Karpas-422 (cell line): ENCODE measurements around the gene SLC16A7. TPM values are rescaled to one million over a fixed set of nuclear protein-coding genes. Genes with fewer than 3 reads are reported as not detected.
A peak's percentile ranks its signal among the peaks of the same experiment; 100 is the strongest.

Experiments used
- DNase-seq: peaks from one replicate; pipeline ENCODE4 v3.0.0-alpha.2; 2015
- H2AFZ ChIP-seq: fragments of 200-600 bp; sonication (generic); 2 replicates; pipeline ENCODE4 v1.6.1; 2014; ENCODE audit warnings: antibody characterized with exemption, low read length, mixed read lengths
- H3K27ac ChIP-seq: fragments of 200-600 bp; sonication (generic); 2 replicates; pipeline ENCODE4 v1.5.1; 2014; ENCODE audit warnings: mild to moderate bottlenecking, low read length, moderate library complexity
- H3K27me3 ChIP-seq: fragments of 200-600 bp; sonication (generic); 2 replicates; pipeline ENCODE4 v1.6.1; 2014; ENCODE audit warnings: low read length, mixed read lengths
- H3K36me3 ChIP-seq: fragments of 200-600 bp; sonication (generic); 2 replicates; pipeline ENCODE4 v1.6.1; 2014; ENCODE audit warnings: low read length, mixed read lengths; ENCODE audit not compliant: insufficient read depth
- H3K4me1 ChIP-seq: fragments of 200-600 bp; sonication (generic); 2 replicates; pipeline ENCODE4 v1.6.1; 2014; ENCODE audit warnings: mild to moderate bottlenecking, low read length, mixed read lengths
- H3K4me2 ChIP-seq: fragments of 200-600 bp; sonication (generic); 2 replicates; pipeline ENCODE4 v1.6.1; 2014; ENCODE audit warnings: low read length, low read depth, mild to moderate bottlenecking; ENCODE audit not compliant: poor library complexity, severe bottlenecking
- H3K4me3 ChIP-seq: fragments of 200-600 bp; sonication (generic); 2 replicates; pipeline ENCODE4 v1.5.1; 2014; ENCODE audit warnings: mild to moderate bottlenecking, antibody characterized with exemption, low read length, mixed read lengths
- H3K79me2 ChIP-seq: fragments of 200-600 bp; sonication (generic); 2 replicates; pipeline ENCODE4 v1.6.1; 2014; ENCODE audit warnings: mild to moderate bottlenecking, low read length, mixed read lengths
- H3K9ac ChIP-seq: fragments of 200-600 bp; sonication (generic); 2 replicates; pipeline ENCODE4 v1.6.0; 2014; ENCODE audit warnings: low read length
- H3K9me2 ChIP-seq: fragments of 200-600 bp; sonication (generic), shearing (Covaris generic); replicated peaks from 2 replicates; pipeline ENCODE4 v1.6.0; 2014; ENCODE audit warnings: mild to moderate bottlenecking, low read length, moderate library complexity; ENCODE audit not compliant: insufficient read depth
- H3K9me3 ChIP-seq: fragments of 300-700, 200-600 bp; sonication (generic); 2 replicates; pipeline ENCODE4 v1.6.1; 2014; ENCODE audit warnings: low read length, mixed read lengths
- H4K20me1 ChIP-seq: fragments of 200-600 bp; sonication (generic); 2 replicates; pipeline ENCODE4 v1.6.1; 2014; ENCODE audit warnings: mild to moderate bottlenecking, antibody characterized with exemption, low read length, low read depth; ENCODE audit not compliant: insufficient read depth
- total RNA-seq: library from RNA; depleted of rRNA; stranded (reverse); fragments of >200 nt; shearing (Covaris generic); gene quantifications from 2 replicates; pipeline ENCODE4 v1.2.3, GENCODE V29; 2014; ENCODE audit warnings: low replicate concordance; rRNA removed

Gene SLC16A7
- total RNA-seq, result 21.9 and 63.6 TPM in 2 replicates

DNA sequence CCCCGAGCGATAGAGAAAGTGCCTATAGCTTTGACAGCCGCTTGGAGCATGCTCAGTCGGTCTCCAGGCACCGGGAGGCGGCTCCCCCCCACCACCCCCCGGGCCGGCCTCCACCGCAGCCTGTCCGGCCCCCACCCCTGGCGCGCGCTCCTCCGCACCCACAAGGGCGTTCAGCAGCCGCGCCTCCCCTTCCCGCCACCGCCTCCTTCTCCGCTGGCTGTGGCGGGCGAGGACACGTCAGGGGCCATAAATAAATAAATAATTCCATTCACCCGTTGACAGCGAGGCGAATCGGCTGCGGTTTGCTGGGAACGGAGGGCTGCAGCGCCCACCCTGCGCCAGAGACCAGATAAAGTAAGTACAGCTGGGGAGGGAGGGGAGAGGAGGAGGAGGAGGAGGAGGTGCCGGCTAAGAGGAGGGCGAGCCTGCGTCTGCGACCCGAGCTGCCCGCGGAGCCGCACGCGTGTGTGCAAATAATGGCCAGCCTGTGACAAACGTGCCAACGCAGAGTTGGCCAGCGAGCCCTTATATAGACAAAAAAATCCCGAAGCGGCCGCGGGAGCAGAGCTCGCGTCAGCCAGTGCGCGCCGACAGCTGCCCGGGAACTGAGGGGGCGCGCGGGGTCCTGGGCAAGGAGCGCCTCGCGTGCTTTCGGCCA, at the start of gene SLC16A7:
Gene SLC16A7 (plus strand): TSS at position 147 of the 658 bp plus-strand sequence. CDS start 108,773 bp downstream, outside the sequence.
- H3K36me3 ChIP-seq, result peaks cover 25% of the 10 kb centered on the region; the same call in 1 of the 2 replicates
- H4K20me1 ChIP-seq, result no peaks in the 10 kb centered on the region
- H3K4me1 ChIP-seq, result peaks cover 31% of the 10 kb centered on the region
- no peaks in the 10 kb centered on the region for H3K27me3 ChIP-seq
- H3K9ac ChIP-seq, result peak within 1 kb of the TSS; percentile 89
- H3K4me3 ChIP-seq, result peak within 1 kb of the TSS; percentile 84
- peak within 1 kb of the TSS; percentile 91 for H3K27ac ChIP-seq
- peak within 1 kb of the TSS; percentile 74 for H2AFZ ChIP-seq
- H3K9me2 ChIP-seq, result no peaks in the 10 kb centered on the region
- peak within 1 kb of the TSS; percentile 94 for H3K4me2 ChIP-seq
- H3K79me2 ChIP-seq, result peaks cover 41% of the 10 kb centered on the region
- no peaks in the 10 kb centered on the region for H3K9me3 ChIP-seq
- peak; percentile 95 for DNase-seq

- no peaks in the 10 kb centered on the region for H3K79me2 ChIP-seq
- H3K4me1 ChIP-seq, result no peaks in the 10 kb centered on the region
- H3K27me3 ChIP-seq, result no peaks in the 10 kb centered on the region
- no peak overlapping the region for H3K27ac ChIP-seq
- no peak overlapping the region for H2AFZ ChIP-seq
- no peaks in the 10 kb centered on the region for H3K9me3 ChIP-seq
- H3K36me3 ChIP-seq, result no peaks in the 10 kb centered on the region
- no peaks in the 10 kb centered on the region for H4K20me1 ChIP-seq
- no peaks in the 10 kb centered on the region for H3K9me2 ChIP-seq
- no peak overlapping the region for H3K9ac ChIP-seq
- H3K4me2 ChIP-seq, result no peak overlapping the region
- no peak overlapping the region for H3K4me3 ChIP-seq
- DNase-seq, result no peak
Measured at GRCh38 chr12:59548930-59549329, 46.9 kb upstream of the SLC16A7 start.

DNA sequence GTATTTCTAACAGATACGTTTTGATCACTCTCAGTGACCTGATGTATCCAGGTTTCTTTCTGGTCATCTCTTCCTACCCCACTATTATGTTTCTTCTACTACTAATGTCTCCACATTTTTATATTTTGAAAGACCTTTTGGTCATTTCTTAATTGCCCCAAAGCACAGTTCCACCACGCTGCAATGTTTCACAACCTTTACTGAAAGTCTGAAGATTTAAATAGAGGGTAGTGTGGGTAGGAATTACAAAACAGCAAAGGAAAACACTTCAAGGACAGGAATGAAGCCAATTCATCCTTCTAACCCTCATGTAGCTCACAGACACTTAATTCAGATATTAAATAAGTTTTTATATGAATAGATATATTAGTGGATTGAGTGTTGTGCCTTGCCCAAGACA, 36.1 kb upstream of the SLC16A7 start:
- Histone ChIP-seq H2AFZ (no peak overlapping the region), H3K79me2 (no peaks in the 10 kb centered on the region), H3K9ac (no peak overlapping the region), H3K36me3 (no peaks in the 10 kb centered on the region), H3K9me2 (no peaks in the 10 kb centered on the region), H3K27me3 (no peaks in the 10 kb centered on the region), H3K4me1 (no peaks in the 10 kb centered on the region), H3K4me2 (no peak overlapping the region), H3K4me3 (no peak overlapping the region), H3K9me3 (no peaks in the 10 kb centered on the region), H4K20me1 (no peaks in the 10 kb centered on the region), H3K27ac (no peak overlapping the region)
- DNase-seq, result no peak

DNA sequence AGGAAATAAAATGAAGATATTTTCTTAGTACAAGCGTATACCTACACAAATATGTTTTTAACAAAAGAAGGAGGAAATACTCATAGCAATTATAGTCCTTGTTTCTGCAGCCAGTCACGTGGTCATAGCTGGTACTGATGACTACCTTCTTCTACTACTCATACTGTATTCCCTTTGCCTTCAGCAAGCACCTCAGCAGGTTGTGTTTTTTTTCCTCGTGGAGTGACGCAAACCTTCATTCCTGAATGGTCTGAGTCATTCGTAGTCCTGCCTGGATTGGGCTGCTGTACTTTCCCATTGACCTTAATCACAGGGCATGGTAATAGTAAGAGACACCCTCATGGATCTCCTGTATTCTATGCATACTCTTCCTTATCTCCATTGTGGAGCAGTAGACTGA, 25.7 kb upstream of the SLC16A7 start:
- Histone ChIP-seq H3K27ac (no peak overlapping the region), H2AFZ (no peak overlapping the region), H3K4me2 (no peak overlapping the region), H3K27me3 (no peaks in the 10 kb centered on the region), H3K9me2 (no peaks in the 10 kb centered on the region), H3K79me2 (no peaks in the 10 kb centered on the region), H3K4me1 (no peaks in the 10 kb centered on the region), H3K9ac (no peak overlapping the region), H3K9me3 (no peaks in the 10 kb centered on the region), H3K36me3 (no peaks in the 10 kb centered on the region), H4K20me1 (no peaks in the 10 kb centered on the region), H3K4me3 (no peak overlapping the region)
- DNase-seq, result no peak

- H3K4me3 ChIP-seq, result no peak overlapping the region
- no peak overlapping the region for H2AFZ ChIP-seq
- no peaks in the 10 kb centered on the region for H3K27me3 ChIP-seq
- H3K4me2 ChIP-seq, result no peak overlapping the region
- no peak overlapping the region for H3K27ac ChIP-seq
- no peak overlapping the region for H3K9ac ChIP-seq
- H3K9me3 ChIP-seq, result no peaks in the 10 kb centered on the region
- H4K20me1 ChIP-seq, result no peaks in the 10 kb centered on the region
- H3K9me2 ChIP-seq, result no peaks in the 10 kb centered on the region
- H3K36me3 ChIP-seq, result no peaks in the 10 kb centered on the region
- no peaks in the 10 kb centered on the region for H3K4me1 ChIP-seq
- DNase-seq, result no peak
- no peaks in the 10 kb centered on the region for H3K79me2 ChIP-seq
Measured at GRCh38 chr12:59574406-59574805, 21.4 kb upstream of the SLC16A7 start.

DNA sequence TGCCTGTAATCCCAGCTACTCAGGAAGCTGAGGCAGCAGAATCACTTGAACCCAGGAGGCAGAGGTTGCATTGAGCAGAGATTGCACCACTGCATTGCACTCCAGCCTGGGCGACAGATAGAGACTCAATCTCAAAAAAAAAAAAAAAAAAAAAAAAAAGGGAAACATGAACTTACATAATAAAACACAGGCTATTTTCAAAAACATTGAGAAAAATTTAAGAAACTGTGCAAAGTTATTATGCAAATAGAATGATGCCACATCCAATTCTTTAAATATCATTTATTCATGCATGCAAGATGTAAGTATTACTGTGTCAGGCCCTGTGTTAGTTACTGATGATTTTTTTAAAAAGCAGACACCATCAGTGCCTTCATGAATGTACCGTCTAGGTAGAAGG, 20.0 kb upstream of the SLC16A7 start:
- H4K20me1 ChIP-seq, result no peaks in the 10 kb centered on the region
- H3K36me3 ChIP-seq, result no peaks in the 10 kb centered on the region
- no peaks in the 10 kb centered on the region for H3K27me3 ChIP-seq
- H3K4me3 ChIP-seq, result no peak overlapping the region
- no peaks in the 10 kb centered on the region for H3K9me3 ChIP-seq
- no peak for DNase-seq
- no peak overlapping the region for H2AFZ ChIP-seq
- no peak overlapping the region for H3K27ac ChIP-seq
- no peak overlapping the region for H3K4me2 ChIP-seq
- no peaks in the 10 kb centered on the region for H3K79me2 ChIP-seq
- H3K9ac ChIP-seq, result no peak overlapping the region
- no peaks in the 10 kb centered on the region for H3K9me2 ChIP-seq
- no peaks in the 10 kb centered on the region for H3K4me1 ChIP-seq

- DNase-seq, result no peak
- Histone ChIP-seq H3K27me3 (no peaks in the 10 kb centered on the region), H3K9me3 (no peaks in the 10 kb centered on the region), H3K4me2 (no peak overlapping the region), H3K9ac (no peak overlapping the region), H4K20me1 (no peaks in the 10 kb centered on the region), H3K9me2 (no peaks in the 10 kb centered on the region), H3K79me2 (no peaks in the 10 kb centered on the region), H2AFZ (no peak overlapping the region), H3K4me3 (no peak overlapping the region), H3K27ac (no peak overlapping the region), H3K4me1 (no peaks in the 10 kb centered on the region), H3K36me3 (no peaks in the 10 kb centered on the region)
Measured at GRCh38 chr12:59578254-59578653, 17.6 kb upstream of the SLC16A7 start.

- no peaks in the 10 kb centered on the region for H3K27me3 ChIP-seq
- no peak for DNase-seq
- H3K79me2 ChIP-seq, result no peaks in the 10 kb centered on the region
- no peak overlapping the region for H3K27ac ChIP-seq
- no peaks in the 10 kb centered on the region for H3K4me1 ChIP-seq
- H4K20me1 ChIP-seq, result no peaks in the 10 kb centered on the region
- H3K9me3 ChIP-seq, result no peaks in the 10 kb centered on the region
- no peak overlapping the region for H3K4me3 ChIP-seq
- no peak overlapping the region for H3K4me2 ChIP-seq
- no peak overlapping the region for H3K9ac ChIP-seq
- no peaks in the 10 kb centered on the region for H3K9me2 ChIP-seq
- no peak overlapping the region for H2AFZ ChIP-seq
- no peaks in the 10 kb centered on the region for H3K36me3 ChIP-seq
Measured at GRCh38 chr12:59579631-59580030, 16.2 kb upstream of the SLC16A7 start.
